HG02759 (cell line): Measurements from ENCODE around the gene CLPTM1L.
"Not testable (repeated sequence)": the region's sequence is repeated elsewhere in the genome, so short reads cannot be mapped to it uniquely, and the experiment has no call there.

Experiments used
- ATAC-seq: cut with Tn5 transposase; IDR thresholded peaks from one replicate; pipeline ENCODE4 v1.9.1; 2021; ENCODE audit warnings: mild to moderate bottlenecking, moderate library complexity; ENCODE audit not compliant: unreplicated experiment

The CLPTM1L gene

DNA sequence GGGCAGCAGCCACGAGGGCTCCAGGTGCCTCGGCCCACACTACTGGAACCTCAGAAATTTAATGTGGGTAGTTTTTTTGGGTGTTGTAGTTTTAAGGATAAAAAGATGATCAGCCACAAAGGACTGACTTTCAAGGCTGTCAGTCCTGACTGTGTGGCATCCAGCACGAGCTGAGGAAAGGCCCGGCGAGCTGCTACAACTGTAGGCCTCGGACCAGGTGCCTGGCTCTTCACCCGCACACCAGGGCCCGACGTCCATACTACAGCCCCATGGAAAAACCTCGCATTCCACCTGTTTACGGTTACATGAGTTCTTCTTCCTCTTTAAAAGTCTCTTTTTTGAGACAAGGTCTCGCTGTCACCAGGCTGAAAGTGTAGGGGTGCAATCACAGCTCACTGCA lies 2.6 kb downstream of the CLPTM1L start:
- no peak for ATAC-seq

DNA sequence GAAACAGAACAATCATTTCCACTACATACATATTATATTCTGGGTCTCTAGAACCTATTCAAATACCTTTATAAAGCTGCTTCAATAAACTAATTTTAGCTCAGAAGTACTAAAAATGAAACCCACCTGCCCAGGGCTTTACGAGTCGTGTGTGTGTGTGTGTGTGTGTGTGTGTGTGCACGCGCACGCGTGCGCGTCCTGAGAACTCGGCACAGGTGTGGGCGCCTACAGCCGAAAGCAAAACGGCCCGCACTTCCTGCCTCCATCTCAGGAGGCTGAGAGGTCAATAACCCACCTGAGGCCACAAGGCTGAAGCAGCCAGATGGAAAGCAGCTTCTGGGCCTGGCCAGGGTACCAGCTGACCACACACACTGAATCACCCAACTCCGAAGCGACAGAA lies 3.0 kb downstream of the CLPTM1L start:
- no peak for ATAC-seq

DNA sequence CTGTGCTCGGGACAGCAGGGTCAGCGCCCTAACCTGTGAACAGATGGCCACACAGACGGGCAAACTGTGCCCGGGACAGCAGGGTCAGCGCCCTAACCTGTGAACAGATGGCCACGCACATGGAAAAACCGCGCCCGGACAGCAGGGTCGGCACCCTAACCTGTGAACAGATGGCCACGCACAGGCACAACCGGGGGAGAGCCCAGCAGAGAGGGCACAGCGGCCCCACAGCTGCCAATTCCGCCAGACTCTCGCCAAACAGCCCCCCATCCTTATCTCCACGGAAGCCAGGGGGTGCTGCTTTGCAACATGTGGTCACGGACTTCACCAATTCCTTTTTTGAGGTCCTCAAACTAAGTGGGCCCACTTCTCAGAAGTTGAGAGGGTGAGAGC lies 5.1 kb downstream of the CLPTM1L start:
- ATAC-seq: not testable (repeated sequence)

DNA sequence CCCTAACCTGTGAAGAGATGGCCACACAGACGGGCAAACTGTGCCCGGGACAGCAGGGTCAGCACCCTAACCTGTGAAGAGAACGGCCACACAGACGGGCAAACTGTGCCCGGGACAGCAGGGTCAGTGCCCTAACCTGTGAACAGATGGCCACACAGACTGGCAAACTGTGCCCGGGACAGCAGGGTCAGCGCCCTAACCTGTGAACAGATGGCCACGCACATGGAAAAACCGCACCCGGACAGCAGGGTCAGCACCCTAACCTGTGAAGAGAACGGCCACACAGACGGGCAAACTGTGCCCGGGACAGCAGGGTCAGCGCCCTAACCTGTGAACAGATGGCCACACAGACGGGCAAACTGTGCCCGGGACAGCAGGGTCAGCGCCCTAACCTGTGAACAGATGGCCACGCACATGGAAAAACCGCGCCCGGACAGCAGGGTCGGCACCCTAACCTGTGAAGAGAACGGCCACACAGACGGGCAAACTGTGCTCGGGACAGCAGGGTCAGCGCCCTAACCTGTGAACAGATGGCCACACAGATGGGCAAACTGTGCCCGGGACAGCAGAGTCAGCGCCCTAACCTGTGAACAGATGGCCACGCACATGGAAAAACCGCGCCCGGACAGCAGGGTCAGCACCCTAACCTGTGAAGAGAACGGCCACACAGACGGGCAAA lies 5.6 kb downstream of the CLPTM1L start:
- ATAC-seq: not testable (repeated sequence)

DNA sequence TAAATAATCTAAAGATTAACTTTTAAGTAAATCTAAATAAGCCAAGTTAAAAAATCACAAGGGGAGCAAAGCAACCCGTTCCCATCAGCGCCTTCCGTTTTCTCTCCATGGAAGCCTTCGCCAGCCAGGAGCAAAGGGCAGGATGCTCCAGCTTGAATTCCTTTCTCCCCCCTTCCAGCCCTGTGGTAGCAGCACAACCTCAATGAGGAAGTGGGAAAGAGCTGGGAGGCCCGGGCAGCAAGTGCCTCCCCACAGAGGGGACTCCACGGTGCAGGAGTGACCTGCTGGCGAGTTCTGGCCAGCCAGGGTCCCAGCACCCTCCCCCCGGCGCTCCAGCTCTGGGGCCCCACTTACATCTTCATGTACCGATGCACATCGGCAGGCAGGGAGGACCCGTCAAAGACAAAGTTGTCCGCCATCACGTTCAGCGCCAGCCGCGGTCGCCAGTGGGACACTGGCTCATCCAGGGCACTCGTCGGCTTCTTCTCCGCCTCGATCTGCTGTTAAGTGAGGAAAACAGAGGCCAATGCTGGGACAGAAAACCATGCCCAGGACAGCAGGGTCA lies 6.3 kb downstream of the CLPTM1L start:
- no peak for ATAC-seq

DNA sequence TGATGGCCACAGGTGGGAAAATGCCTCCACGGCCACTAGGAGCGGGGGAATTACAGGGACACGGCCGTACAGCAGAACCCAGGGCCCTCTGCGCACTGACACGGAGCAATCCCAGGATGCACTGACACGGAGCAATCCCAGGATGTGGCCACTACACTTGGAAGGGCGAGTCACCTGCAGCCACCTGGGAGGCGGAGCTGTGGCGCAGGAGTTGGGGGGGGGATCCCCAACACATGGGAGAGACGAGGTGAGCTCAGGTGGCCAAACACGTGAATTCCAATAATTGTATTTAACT lies 6.8 kb downstream of the CLPTM1L start:
- no peak for ATAC-seq

DNA sequence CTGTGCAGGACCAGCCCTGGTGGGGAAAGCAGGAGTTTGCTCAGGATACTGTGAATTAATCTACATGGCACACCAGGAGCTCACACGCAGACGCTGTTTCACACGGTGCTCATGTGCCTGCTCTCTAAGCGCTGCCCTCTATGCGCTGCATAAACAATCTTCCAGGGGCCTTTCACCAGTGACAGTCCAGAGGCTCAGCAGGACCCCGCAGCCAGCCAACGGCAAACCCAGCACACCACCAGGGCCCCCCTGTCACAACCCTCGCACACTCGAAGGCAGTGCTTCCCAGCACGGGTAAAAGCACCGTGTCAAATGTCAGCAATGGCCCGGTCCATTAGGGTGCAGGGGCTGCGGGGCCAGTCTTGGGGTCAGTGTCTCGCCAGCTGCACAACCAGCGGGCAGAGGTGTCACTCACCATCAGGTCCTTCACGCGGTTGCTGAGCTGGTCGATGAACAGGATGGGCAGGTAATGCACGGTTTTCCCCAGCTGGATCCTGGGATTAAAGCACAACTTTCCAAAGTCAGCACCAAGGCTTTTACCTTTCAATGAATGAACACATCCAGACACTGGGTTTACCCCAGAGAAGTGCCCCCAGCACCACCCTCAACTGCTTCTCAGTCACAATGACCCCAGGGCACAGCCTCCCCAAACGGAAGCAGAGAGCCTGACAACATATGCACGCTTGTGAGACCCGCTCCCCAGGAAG lies 7.3 kb downstream of the CLPTM1L start:
- no peak for ATAC-seq

DNA sequence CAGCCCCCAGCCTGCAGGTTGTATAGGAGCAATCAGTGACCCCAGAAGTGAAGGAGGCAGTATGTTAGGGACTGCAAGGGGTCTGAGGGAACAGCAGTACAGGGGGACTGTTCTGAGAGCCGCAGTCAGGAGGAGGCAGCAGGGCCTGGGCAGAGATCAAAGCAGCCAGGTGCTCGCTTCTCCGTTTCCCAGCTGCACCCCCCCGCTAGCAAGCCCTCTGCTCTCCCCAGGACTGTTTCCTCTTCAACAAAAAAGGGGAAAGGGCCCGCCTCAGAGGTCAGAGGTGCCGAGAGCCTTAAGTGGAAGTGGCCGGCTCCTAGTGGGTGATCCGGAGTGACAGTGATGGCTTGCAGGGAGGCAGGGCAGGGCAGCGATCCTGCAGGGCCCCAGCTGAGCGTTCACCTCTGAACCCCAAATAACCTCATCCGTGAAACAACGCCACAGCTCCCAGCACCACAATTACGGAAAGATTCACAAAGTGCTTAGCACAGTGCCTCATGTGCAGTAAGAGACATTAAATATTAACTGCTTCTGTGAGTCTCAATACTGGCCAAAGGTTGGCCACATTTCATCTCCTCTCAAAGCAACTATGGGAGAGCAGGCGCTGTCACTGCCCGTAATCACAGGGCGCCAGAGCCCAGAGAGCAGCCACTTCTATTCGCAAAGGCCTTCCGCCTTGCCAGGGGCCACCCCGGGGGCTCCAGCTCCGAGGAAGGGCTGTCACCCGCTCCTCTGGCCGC lies 8.0 kb downstream of the CLPTM1L start:
- ATAC-seq: no peak

DNA sequence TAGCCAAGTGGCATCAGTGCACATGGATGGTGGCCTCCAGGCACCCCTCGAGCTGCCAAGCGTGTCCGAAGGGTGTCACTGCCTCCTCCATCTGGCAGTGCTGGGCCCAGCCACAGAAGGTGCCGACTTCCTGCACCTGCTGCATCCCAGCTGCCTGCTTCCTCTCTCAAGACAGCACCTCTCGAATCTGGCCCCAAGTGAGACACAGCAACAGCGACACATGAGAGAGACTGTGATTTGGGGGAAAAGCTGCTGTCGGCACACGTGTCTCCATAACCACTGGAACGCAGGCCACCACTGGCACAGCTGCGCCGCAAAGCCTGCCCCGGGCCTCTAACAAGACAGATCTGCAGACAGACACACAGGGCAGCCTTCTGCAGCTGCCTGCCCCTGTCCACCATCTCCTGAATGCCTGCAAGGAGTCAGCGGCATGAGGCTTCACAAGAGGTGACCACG lies 8.8 kb downstream of the CLPTM1L start:
- no peak for ATAC-seq

DNA sequence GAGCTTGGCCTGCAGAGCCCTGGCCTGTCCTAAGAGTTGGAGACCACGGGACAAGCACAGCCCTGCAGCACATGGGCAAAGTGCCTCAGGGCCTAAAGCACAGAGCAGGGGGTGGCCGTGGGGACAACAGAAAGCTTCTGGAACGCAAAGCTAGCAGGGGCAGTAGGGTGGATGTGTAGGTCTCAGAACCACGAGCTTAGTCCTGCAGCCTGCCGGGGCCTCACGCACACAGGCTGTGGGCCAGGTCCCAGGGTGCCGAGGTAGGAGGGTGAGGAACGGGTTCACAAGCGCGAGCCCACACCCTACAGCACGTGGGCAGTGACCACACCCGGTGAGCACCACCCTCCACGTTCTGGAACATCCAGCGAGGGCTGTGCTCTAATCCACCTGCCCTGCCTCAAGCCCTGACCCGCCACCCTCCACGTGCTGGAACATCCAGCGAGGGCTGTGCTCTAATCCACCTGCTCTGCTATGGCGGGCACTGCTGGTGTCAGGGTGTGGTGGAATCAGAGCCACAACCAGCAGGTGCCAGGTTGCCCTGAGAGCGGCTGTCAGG lies 9.3 kb downstream of the CLPTM1L start:
- no peak for ATAC-seq

DNA sequence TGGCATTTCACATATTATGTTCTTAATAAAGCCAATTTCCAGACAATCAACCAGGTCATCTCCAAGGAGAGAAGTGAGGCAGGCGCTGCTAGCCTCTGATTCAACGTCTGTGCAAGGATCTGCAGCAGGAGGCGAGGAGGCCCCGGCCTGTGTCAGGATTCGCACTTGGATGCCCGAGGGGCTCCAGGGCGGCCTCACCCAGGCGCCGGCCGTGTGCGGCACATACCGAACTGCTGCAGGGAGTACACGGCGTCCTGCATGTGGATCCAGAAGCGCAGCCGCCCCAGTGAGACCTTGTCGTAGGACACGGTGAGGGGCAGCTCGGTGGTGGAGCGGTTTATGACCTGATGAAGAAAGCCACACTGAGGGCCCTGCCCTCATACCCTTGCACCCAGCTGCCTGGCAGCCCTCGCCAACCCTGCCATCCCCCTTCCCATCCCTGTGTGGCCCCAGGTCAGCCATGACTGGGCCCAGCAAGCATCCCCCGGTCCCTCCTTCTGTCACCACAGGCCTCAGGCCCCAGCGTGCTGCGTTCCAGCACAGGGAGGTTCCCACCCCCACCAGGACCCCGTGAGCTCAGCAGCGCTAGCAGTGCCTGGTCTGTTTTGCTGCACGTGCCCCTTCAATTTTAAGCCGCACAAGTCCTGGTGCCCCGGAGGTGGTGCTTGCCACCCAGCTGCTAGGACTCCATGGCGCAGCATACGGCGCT lies 9.9 kb downstream of the CLPTM1L start:
- ATAC-seq: no peak

DNA sequence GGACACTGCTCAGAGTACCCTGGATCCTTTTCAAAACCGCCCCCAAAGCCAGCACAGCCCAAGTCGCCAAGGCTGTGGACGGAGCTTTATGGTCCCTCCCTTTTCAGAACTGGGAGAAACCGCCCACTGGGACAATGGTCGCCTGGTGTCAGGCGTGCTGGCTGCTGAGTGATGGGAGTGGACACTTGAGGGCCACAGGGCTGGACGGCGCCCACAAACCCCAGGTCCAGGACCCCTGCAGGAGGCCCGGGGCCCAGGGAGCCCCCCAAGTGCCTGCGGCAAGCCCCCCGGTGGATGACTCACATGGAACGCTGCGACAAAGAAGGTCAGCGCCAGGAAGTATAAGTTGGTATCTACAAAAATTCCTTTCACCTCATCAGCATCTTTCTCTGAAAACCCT lies 10.9 kb downstream of the CLPTM1L start:
- no peak for ATAC-seq

DNA sequence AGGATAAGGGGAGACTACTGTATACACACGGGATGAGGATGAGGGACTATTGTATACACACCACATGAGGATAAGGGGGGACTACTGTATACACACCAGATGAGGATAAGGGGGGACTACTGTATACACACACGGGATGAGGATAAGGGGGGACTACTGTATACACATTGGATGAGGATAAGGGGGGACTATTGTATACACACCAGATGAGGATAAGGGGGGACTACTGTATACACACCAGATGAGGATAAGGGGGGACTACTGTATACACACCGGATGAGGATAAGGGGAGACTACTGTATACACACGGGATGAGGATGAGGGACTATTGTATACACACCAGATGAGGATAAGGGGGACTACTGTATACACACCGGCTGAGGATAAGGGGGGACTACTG lies 11.6 kb downstream of the CLPTM1L start:
- not testable (repeated sequence) for ATAC-seq

DNA sequence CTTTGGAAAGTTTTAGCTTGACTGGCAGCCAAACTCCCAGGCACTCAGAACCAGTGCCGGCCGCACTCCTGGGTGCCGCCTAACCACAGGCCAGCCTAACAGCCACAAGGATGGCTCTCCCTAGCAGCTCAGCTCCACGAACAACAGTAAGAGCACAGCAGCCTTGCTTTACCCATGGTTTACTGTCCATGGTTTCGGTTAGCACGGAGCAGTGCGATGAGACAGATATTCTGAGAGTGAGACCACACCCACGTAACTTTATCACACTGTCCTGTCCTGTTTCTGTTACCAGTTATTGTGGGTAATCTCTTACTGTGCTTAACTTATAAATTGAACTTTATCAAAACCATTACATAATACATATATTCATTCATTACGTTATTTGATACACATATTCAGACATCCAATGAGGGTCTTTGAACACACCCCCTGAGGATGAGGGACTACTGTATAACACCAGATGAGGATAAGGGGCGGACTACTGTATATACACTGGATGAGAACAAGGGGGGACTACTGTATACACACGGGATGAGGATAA lies 12.4 kb downstream of the CLPTM1L start:
- ATAC-seq: no peak

DNA sequence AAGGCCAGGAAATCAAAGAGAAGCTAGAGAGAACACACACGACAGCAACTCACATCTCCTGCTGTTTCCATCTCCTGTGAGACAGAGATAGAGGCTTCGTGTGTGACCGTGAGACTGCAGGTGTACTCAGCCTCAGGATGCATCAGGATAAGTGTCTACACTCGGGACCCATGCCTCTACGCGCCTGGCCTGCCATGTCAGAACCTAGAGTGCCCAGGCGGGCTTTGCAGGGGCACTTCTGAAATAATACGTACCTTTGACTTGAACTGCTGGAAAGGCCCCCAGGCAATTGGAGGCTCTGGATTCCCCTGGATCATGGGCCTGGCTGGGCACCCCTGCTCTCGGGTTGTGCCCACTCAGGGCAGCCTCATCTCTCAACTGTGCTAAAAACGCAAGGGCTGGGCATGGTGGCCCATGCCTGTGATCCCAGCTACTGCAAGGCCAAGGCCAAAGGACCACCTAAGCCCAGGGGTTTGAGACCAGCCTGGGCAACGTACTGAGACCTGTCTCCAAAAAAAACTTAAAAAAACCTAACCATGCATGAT lies 13.0 kb downstream of the CLPTM1L start:
- no peak for ATAC-seq

DNA sequence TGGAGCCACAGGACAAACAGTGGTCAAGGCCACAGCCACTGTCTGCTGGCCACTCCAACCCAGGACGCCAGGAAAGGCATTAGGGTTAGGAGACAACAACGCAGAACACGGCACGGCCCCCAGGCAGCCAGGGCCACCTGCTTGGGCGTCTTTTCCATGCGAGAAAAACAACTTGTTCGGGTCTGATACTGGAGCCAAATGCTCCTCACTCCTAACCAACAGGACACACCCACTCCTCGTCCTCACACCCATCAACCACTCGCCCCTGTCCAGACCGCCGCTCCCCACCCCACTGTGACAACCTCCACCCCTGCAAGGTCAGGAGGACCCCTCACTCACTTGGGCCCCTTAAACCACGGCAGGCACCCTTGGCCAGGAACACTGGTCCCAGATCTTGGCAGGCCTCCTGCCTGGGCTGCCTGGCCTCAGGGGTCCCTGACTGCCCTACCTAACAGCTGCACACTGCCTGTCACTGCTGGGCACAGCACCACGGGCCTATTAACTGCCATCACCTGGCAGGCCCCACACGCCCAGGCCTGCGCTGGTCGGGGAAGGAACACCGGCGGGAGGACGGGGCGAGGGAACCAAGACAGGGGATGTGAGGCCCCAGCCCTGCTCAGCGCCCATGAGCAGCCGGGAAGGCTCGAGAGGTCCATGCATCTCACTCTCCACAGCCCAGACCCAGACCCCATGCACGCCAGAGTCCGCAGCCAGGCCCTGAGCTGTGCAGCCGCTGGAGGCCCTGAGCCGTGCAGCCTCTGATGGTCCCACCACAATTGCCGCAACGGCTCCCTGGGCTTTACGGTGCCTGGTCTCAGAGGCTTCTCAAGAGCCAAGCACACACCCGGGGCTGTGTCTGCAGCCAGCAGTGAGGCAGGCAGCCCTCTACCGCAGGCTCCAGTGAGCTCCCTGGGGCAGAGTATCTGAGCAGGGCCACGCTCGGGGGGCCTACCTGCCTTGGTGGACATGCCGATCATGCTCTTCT lies 13.8 kb downstream of the CLPTM1L start:
- ATAC-seq: no peak

DNA sequence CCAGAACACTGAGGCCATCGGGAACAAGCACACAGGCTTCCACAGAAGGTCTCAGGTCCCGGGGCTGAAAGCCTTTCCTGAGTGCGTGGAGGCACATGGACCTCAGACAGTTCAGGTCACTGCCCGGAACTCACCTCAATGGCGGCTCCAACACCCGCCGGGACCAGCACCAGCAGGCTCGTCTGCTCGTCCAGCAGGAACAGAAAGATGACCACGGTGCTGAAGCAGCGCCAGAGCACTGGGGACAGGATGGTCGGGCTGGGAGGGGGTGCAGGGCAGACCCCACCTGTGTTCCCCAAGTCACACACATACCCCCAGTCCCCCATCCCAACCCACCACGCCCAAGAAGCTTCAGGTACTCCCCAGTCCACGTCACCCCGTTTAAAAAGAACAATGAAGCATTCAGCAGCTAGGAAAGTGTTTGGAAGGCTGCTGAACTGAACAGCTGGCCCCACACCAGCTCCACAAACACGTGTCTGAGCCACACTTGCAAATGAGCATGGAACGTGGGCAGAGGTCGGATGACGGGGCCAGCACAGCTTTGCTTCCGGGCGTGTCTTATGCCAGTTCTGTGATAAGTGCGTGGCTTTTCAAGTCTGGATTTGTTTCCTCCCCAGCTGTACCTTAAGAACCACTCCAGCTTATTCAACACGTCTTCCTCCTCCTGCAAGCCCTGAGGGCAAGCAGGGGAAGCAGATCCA lies 14.6 kb downstream of the CLPTM1L start:
- no peak for ATAC-seq

DNA sequence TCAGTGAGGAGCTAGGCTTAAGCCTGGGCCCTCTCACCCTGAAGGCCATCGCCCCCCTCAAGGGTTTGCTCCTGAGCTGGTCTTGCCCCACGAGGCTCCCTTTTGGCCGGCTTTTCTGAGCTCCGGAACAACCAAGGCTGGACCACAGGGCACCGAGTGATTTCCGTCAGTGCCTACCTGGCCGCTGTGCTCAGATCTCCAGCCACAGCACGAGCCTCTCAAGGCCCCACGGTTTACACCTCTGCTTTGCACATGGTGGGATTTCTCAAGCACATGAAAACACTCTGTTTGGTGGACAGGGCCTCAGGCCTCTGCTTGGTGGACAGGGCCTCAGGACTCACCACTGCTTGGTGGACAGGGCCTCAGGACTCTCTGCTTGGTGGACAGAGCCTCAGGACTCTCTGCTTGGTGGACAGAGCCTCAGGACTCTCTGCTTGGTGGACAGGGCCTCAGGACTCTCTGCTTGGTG lies 15.8 kb downstream of the CLPTM1L start:
- no peak for ATAC-seq
